Heart right ventricle (tissue), 16 donors: ENCODE results near the gene TNFAIP8. TPM values are rescaled to one million over a fixed set of nuclear protein-coding genes. Genes with fewer than 3 reads are reported as not detected.
"Not testable (repeated sequence)": the region's sequence is repeated elsewhere in the genome, so short reads cannot be mapped to it uniquely, and the experiment has no call there.

ENCODE experiments used
- ATAC-seq, 8 donors: fragments of 200-7000 bp; cut with Tn5 transposase; one replicate each; pipeline ENCODE4 v1.9.1; 2020; ENCODE audit warnings: mild to moderate bottlenecking in 8 of 8, moderate library complexity in 8 of 8, moderate number of reproducible peaks in 1 of 8
- DNase-seq, 2 donors: peaks; one replicate each; pipeline ENCODE4 v3.0.0-alpha.2; 2020
- H3K27ac ChIP-seq, 10 donors: fragments of 200-600 bp; sonication (generic) in 2 of 10; one replicate each; pipeline versions ENCODE4 v1.5.0 to v1.8.0; 2020 to 2022; ENCODE audit warnings: mild to moderate bottlenecking in 3 of 10
- H3K27me3 ChIP-seq, 7 donors: fragments of 200-600 bp; one replicate each; pipeline ENCODE4 v1.8.0; 2021 to 2022; ENCODE audit warnings: mild to moderate bottlenecking in 2 of 7
- H3K36me3 ChIP-seq, 9 donors: fragments of 200-600 bp; sonication (generic) in 1 of 9; one replicate each; pipeline versions ENCODE4 v1.5.0 to v1.8.0; 2020 to 2022; ENCODE audit warnings: mild to moderate bottlenecking in 2 of 9
- H3K4me1 ChIP-seq, 9 donors: fragments of 200-600 bp; sonication (generic) in 1 of 9; one replicate each; pipeline versions ENCODE4 v1.5.0 to v1.8.0; 2020 to 2022; ENCODE audit warnings: mild to moderate bottlenecking in 4 of 9
- H3K4me3 ChIP-seq, 10 donors: fragments of 200-600 bp; sonication (generic) in 2 of 10; one replicate each; pipeline versions ENCODE4 v1.5.0 to v1.8.0; 2020 to 2022; ENCODE audit warnings: mild to moderate bottlenecking in 7 of 10, moderate library complexity in 2 of 10
- H3K9me3 ChIP-seq, 11 donors: fragments of 200-600 bp in 10 of 11; sonication (generic) in 2 of 11; one replicate each; pipeline versions ENCODE4 v1.5.0 to v1.8.0; 2013 to 2022; ENCODE audit warnings: mild to moderate bottlenecking in 2 of 11, control low read depth in 1 of 11, moderate library complexity in 1 of 11
- WGBS, 2 donors: extraction: QIAGEN DNeasy Blood & Tissue Kit; methylation state at CpG; one replicate each; pipeline ENCODE4 v1.1.7; 2013; ENCODE audit warnings: inconsistent platforms in 1 of 2; 5-methylcytosine and 5-hydroxymethylcytosine counted together
- intact Hi-C, 10 donors: fragments of 100-400 bp; cut with DNase I; formaldehyde crosslinking; loops; one replicate each; pipeline versions ENCODE4 v1.11.1 to v1.14.2; 2022
- polyA plus RNA-seq, 2 donors: library from polyadenylated mRNA; stranded (reverse); fragments of 200-250 nt; gene quantifications; one replicate each; pipeline ENCODE4 v1.2.3, GENCODE V29; 2013
- total RNA-seq, 10 donors: library from RNA; stranded (reverse); fragmentation: NEBNext Ultra II Directional in 3 of 10; extraction: Animal tissue kit (Norgen Biotek cat#: 25700) in 3 of 10; gene quantifications; one replicate each; pipeline versions ENCODE4 v1.2.1 to v1.2.4, GENCODE V29; 2021 to 2023
- TF ChIP-seq, protein P1 (sequence below), 9 donors: fragments of 200-600 bp; sonication (generic) in 2 of 9; IDR thresholded peaks; one replicate each; pipeline versions ENCODE4 v1.5.0 to v1.8.0; 2021 to 2022; ENCODE audit warnings: antibody characterized with exemption in 9 of 9, mild to moderate bottlenecking in 5 of 9, moderate library complexity in 1 of 9
- donor health status: Arrhythmogenic right ventricular cardiomyopathy.
- donor health status: ischemic (EF 13 %, LVEDD 7.1; RV severe dilation, severe dysfunction).
- donor health status: healthy with polysubstance abuse.
- donor health status: DM: no; HTN: yes; CAD: no.
- donor health status: DM: no; HTN: no; CAD: no.
- donor health status: ischemic (EF 25% LVEDD 6.9; RV normal size, moderate dysfunction).
- donor health status: ischemic (EF 25% LVEDD 5.7; RV mildly dilated, moderate dysfunction).
- donor health status: healthy.
- donor health status: DM: yes; HTN: yes; CAD: no.
- donor health status: Ischemic cardiomyopathy.
- donor health status: ischemic (EF 35%, LVEDD 5.7; RV mildly dilated, moderate dysfunction).
- donor health status: nonischemic (EF 11% LVEDD 7.7; RV severe dilation, severe dysfunction).
- donor health status: DM: yes; HTN: yes; CAD: no.
- donor health status: PGD.
- donor health status: ischemic (EF 29% LVEDD 5.4; RV normal size, mild dysfunction).
- donor health status: nonischemic (EF 23%, LVEDD 6.1; RV moderate dilation, normal function).

The TNFAIP8 gene
- total and polyA plus RNA-seq, 12 donors, result 3.3 to 30.8 (median 8.7) TPM

DNA sequence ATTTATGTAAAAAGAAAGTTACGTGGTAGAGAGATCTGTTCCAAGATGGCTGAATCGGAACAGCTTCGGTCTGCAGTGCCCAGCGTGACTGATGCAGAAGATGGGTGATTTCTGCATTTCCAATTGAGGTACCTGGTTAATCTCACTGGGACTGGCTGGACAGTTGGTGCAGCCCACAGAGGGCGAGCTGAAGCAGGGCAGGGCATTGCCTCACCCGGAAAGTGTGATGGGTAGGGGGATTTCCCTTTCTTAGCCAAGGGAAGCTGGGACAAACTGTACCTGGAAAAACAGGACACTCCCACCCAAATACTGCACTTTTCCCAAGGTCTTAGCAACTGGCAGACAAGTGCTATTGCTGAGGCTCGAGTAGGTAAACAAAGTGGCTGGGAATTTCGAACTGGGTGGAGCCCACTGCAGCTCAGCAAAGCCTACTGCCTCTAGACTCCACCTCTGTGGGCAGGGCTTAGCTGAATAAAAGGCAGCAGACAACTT is 83.4 kb downstream of the TNFAIP8 start:
- H3K36me3 ChIP-seq, result no peaks in the 10 kb centered on the region
- DNase-seq (no peak), ATAC-seq (no peak)
- TF ChIP-seq, protein P1, sequence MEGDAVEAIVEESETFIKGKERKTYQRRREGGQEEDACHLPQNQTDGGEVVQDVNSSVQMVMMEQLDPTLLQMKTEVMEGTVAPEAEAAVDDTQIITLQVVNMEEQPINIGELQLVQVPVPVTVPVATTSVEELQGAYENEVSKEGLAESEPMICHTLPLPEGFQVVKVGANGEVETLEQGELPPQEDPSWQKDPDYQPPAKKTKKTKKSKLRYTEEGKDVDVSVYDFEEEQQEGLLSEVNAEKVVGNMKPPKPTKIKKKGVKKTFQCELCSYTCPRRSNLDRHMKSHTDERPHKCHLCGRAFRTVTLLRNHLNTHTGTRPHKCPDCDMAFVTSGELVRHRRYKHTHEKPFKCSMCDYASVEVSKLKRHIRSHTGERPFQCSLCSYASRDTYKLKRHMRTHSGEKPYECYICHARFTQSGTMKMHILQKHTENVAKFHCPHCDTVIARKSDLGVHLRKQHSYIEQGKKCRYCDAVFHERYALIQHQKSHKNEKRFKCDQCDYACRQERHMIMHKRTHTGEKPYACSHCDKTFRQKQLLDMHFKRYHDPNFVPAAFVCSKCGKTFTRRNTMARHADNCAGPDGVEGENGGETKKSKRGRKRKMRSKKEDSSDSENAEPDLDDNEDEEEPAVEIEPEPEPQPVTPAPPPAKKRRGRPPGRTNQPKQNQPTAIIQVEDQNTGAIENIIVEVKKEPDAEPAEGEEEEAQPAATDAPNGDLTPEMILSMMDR (IDR thresholded peaks at IDR 0.05), result no peak
- H3K9me3 ChIP-seq, result peaks cover 0 to 9% (median 0%) of the 10 kb centered on the region in 11 donors
- H3K4me3 ChIP-seq, result peak overlapping the region in 1 of 10 donors; percentile 32
- peaks cover 0 to 16% (median 0%) of the 10 kb centered on the region in 9 donors for H3K4me1 ChIP-seq
- H3K27me3 ChIP-seq, result peaks cover 0 to 21% (median 0%) of the 10 kb centered on the region in 7 donors
- H3K27ac ChIP-seq, result peak overlapping the region in 1 of 10 donors; percentile 26
- WGBS, 2 donors, result 75 to 76% methylated on average over 8 of the region's 8 CpGs
- intact Hi-C loops, result no loop called here

DNA sequence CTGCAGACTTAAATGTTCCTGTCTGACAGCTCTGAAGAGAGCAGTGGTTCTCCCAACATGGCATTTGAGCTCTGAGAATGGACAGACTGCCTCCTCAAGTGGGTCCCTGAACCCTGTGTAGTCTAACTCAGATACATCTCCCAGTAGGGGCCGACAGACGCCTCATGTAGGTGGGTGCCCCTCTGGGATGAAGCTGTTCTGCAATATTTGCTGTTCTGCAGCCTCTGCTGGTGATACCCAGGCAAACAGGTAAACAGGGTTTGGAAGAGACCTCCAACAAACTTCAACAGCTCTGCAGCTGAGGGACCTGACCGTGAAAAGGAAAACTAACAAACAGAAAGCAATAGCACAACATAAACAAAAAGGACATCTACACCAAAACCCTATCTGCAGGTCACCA is 83.8 kb downstream of the TNFAIP8 start:
- ATAC-seq, H3K36me3 ChIP-seq, H3K27ac ChIP-seq, DNase-seq, intact Hi-C loops: not testable (repeated sequence)
- Histone ChIP-seq H3K9me3 (peaks cover 0 to 14% (median 0%) of the 10 kb centered on the region in 11 donors), H3K4me1 (peaks cover 0 to 16% (median 0%) of the 10 kb centered on the region in 9 donors), H3K27me3 (peaks cover 0 to 21% (median 0%) of the 10 kb centered on the region in 7 donors), H3K4me3 (peak overlapping the region in 1 of 10 donors; percentile 32)
- WGBS, 2 donors, result 82 to 83% methylated on average over 3 of the region's 3 CpGs

DNA sequence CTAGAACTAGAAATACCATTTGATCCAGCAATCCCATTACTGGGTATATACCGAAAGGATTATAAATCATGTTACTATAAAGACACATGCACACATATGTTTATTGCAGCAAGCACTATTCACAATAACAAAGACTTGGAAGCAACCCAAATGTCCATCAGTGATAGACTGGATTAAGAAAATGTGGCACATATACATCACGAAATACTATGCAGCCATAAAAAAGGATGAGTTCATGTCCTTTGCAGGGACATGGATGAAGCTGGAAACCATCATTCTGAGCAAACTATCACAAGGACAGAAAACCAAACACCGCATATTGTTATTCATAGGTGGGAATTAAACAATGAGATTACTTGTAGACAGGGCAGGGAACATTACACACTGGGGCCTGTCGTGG is 88.8 kb downstream of the TNFAIP8 start:
- H3K4me1 ChIP-seq, H3K4me3 ChIP-seq, ATAC-seq, H3K36me3 ChIP-seq, H3K27ac ChIP-seq, H3K27me3 ChIP-seq, DNase-seq, intact Hi-C loops: not testable (repeated sequence)
- H3K9me3 ChIP-seq, result peaks cover 0 to 16% (median 0%) of the 10 kb centered on the region in 11 donors
- WGBS, 2 donors, result 89 to 92% methylated on average over 4 of the region's 4 CpGs

DNA sequence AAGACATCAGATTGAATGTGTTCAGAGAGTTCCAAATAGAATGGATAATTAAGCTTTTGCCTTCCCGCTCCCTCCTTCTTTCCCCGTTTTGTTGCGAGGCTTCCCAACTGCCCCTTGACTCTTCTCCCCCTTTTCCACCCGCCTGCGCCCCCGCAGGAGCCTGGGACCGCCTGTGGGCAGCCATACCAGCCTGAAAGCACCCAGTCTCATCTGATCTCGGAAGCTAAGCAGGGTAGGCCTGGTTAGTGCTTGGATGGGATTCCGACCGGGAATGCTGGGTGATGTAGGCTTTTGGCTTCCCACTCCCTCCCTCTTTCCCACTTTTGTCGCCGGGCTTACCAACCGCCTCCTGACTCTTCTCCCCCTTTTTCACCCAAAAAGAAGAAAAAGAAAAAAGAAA is 89.7 kb downstream of the TNFAIP8 start:
- TF ChIP-seq, protein P1 (IDR thresholded peaks at IDR 0.05), result no peak
- WGBS, 2 donors, result 59 to 60% methylated on average over 13 of the region's 13 CpGs
- no peaks in the 10 kb centered on the region for H3K27me3 ChIP-seq
- H3K36me3 ChIP-seq, result no peaks in the 10 kb centered on the region
- DNase-seq, result no peak
- H3K27ac ChIP-seq, result no peak overlapping the region
- peaks cover 0 to 25% (median 3%) of the 10 kb centered on the region in 11 donors for H3K9me3 ChIP-seq
- H3K4me1 ChIP-seq, result peaks cover 0 to 3% (median 0%) of the 10 kb centered on the region in 9 donors
- intact Hi-C loops, result no loop called here
- no peak for ATAC-seq
- no peak overlapping the region for H3K4me3 ChIP-seq

Other genes with a start within 250 kb of the TNFAIP8 start
- 100 to 1,000 TPM; 193 to 325 (median 216) TPM for gene HSD17B4, start 96.5 kb downstream of the TNFAIP8 start, total RNA-seq
- gene HSD17B4, start 96.5 kb downstream of the TNFAIP8 start, polyA plus RNA-seq, result 100 to 1,000 TPM; 130 to 217 TPM